ENCODE measurements around the gene WDR89. TPM values are rescaled to one million over a fixed set of nuclear protein-coding genes. Genes with fewer than 3 reads are reported as not detected.

WDR89 gene
- total RNA-seq, 1 donor from 2014 or later = 9.2 TPM

- peaks cover 5% of the 10 kb centered on the region for H3K4me1 Mint-ChIP-seq (ENCODE audit: unreplicated experiment)
- no peak overlapping the region for H3K27ac Mint-ChIP-seq (ENCODE audit: unreplicated experiment)
- no peak overlapping the region for H3K4me3 Mint-ChIP-seq (ENCODE audit: unreplicated experiment)
- DNase-seq (ENCODE audit: extremely low spot score, unreplicated experiment) = no peak
- no peak for TF ChIP-seq CTCF (IDR thresholded peaks at IDR 0.05)
- no peaks in the 10 kb centered on the region for H3K9me3 Mint-ChIP-seq (ENCODE audit: unreplicated experiment)
- H3K27me3 Mint-ChIP-seq (ENCODE audit: unreplicated experiment) = no peaks in the 10 kb centered on the region
- no peaks in the 10 kb centered on the region for H3K36me3 Mint-ChIP-seq (ENCODE audit: unreplicated experiment)
Measured at GRCh38 chr14:63555572-63555971, 86.1 kb downstream of the WDR89 start.

- TF ChIP-seq CTCF (IDR thresholded peaks at IDR 0.05) = no peak
- Mint-ChIP-seq H3K4me3 (ENCODE audit: unreplicated experiment) (no peak overlapping the region), H3K36me3 (ENCODE audit: unreplicated experiment) (no peaks in the 10 kb centered on the region), H3K4me1 (ENCODE audit: unreplicated experiment) (peaks cover 5% of the 10 kb centered on the region), H3K27ac (ENCODE audit: unreplicated experiment) (no peak overlapping the region), H3K27me3 (ENCODE audit: unreplicated experiment) (no peaks in the 10 kb centered on the region), H3K9me3 (ENCODE audit: unreplicated experiment) (no peaks in the 10 kb centered on the region)
- DNase-seq (ENCODE audit: extremely low spot score, unreplicated experiment) = peak; percentile 8
Measured at GRCh38 chr14:63551332-63551731, 90.3 kb downstream of the WDR89 start.

- TF ChIP-seq CTCF (IDR thresholded peaks at IDR 0.05) = no peak
- H3K27me3 Mint-ChIP-seq (ENCODE audit: unreplicated experiment) = no peaks in the 10 kb centered on the region
- DNase-seq (ENCODE audit: extremely low spot score, unreplicated experiment) = no peak
- no peaks in the 10 kb centered on the region for H3K36me3 Mint-ChIP-seq (ENCODE audit: unreplicated experiment)
- H3K27ac Mint-ChIP-seq (ENCODE audit: unreplicated experiment) = no peak overlapping the region
- no peaks in the 10 kb centered on the region for H3K9me3 Mint-ChIP-seq (ENCODE audit: unreplicated experiment)
- H3K4me3 Mint-ChIP-seq (ENCODE audit: unreplicated experiment) = no peak overlapping the region
- peaks cover 16% of the 10 kb centered on the region for H3K4me1 Mint-ChIP-seq (ENCODE audit: unreplicated experiment)
Measured at GRCh38 chr14:63547798-63548335, 93.8 kb downstream of the WDR89 start.

Other genes starting within 250 kb of the WDR89 start
- gene PPP2R5E, start 98.5 kb downstream of the WDR89 start, total RNA-seq = 43.3 and 43.7 TPM in 2 replicates
- 19.8 and 21.6 TPM in 2 replicates for gene SGPP1, start 86.2 kb upstream of the WDR89 start, total RNA-seq
- gene SYNE2, start 211.1 kb upstream of the WDR89 start, total RNA-seq = 28.4 and 31.9 TPM in 2 replicates